Activated CD8-positive, alpha-beta memory T cell treated with anti-CD3 and anti-CD28 coated beads, Interleukin-2, amount 50 U/mL, for 24 hours (primary cell): ENCODE results near the gene PPM1F.

Source experiments
- DNase-seq: peaks from one replicate; pipeline ENCODE4 v3.0.0-alpha.2; 2020; ENCODE audit errors: extremely low read depth

The PPM1F gene

GRCh38 chr22:21952586-21953571 lies at the start of gene PPM1F:
Gene PPM1F, minus strand, starts transcription at chr22:21952848. Its CDS starts 6,800 bp downstream, at chr22:21946048.
- DNase-seq = peak; percentile 57

GRCh38 chr22:22001664-22002525 lies 49.2 kb upstream of the PPM1F start:
- no peak for DNase-seq

GRCh38 chr22:21998595-21999247 lies 46.1 kb upstream of the PPM1F start:
- no peak for DNase-seq

- DNase-seq = no peak
Observed at GRCh38 chr22:21996175-21996720, 43.6 kb upstream of the PPM1F start.

- no peak for DNase-seq
Observed at GRCh38 chr22:21995660-21996059, 43.0 kb upstream of the PPM1F start.

- DNase-seq = no peak
Observed at GRCh38 chr22:21994881-21995444, 42.3 kb upstream of the PPM1F start.

GRCh38 chr22:21992593-21993237 lies 40.1 kb upstream of the PPM1F start:
- no peak for DNase-seq

- DNase-seq = no peak
Observed at GRCh38 chr22:21991774-21992173, 39.1 kb upstream of the PPM1F start.

GRCh38 chr22:21991304-21991596 lies 38.6 kb upstream of the PPM1F start:
- DNase-seq = no peak

GRCh38 chr22:21990445-21991303 lies 38.0 kb upstream of the PPM1F start:
- no peak for DNase-seq

GRCh38 chr22:21989049-21989448 lies 36.4 kb upstream of the PPM1F start:
- DNase-seq = no peak

- DNase-seq = no peak
Observed at GRCh38 chr22:21985214-21985613, 32.6 kb upstream of the PPM1F start.

GRCh38 chr22:21984793-21985192 lies 32.1 kb upstream of the PPM1F start:
- no peak for DNase-seq

- peak; percentile 59 for DNase-seq
Observed at GRCh38 chr22:21982338-21982965, 29.8 kb upstream of the PPM1F start, which contains the start of gene TOP3B. Gene TOP3B, minus strand, starts transcription at chr22:21982787. Its CDS starts 7,078 bp downstream, at chr22:21975709.

- no peak for DNase-seq
Observed at GRCh38 chr22:21981874-21982273, 29.2 kb upstream of the PPM1F start.

GRCh38 chr22:21980547-21980946 lies 27.9 kb upstream of the PPM1F start:
- DNase-seq = no peak

GRCh38 chr22:21978564-21979386 lies 26.1 kb upstream of the PPM1F start:
- DNase-seq = no peak

GRCh38 chr22:21977814-21978213 lies 25.2 kb upstream of the PPM1F start:
- no peak for DNase-seq
